Stimulated activated naive CD8-positive, alpha-beta T cell treated with anti-CD3 and anti-CD28 coated beads, Interleukin-15, Interleukin-2, amounts not matched to agents 100 ng/mL and 50 ng/mL, for 24 hours (primary cell): ENCODE data around the gene TCF7L1.
"Not testable (repeated sequence)": the region's sequence is repeated elsewhere in the genome, so short reads cannot be mapped to it uniquely, and the experiment has no call there.

Experiments used
- H3K27ac Mint-ChIP-seq: one replicate; pipeline ENCODE4 v1.8.0; 2021; ENCODE audit warnings: mild to moderate bottlenecking, mixed read lengths
- H3K27me3 Mint-ChIP-seq: one replicate; pipeline ENCODE4 v1.8.0; 2021; ENCODE audit warnings: mixed read lengths
- H3K36me3 Mint-ChIP-seq: one replicate; pipeline ENCODE4 v1.8.0; 2021; ENCODE audit warnings: low read depth, mixed read lengths
- H3K4me1 Mint-ChIP-seq: one replicate; pipeline ENCODE4 v1.8.0; 2021; ENCODE audit warnings: low read depth, mixed read lengths
- H3K4me3 Mint-ChIP-seq: one replicate; pipeline ENCODE4 v1.8.0; 2021; ENCODE audit warnings: mild to moderate bottlenecking, mixed read lengths
- H3K9me3 Mint-ChIP-seq: one replicate; pipeline ENCODE4 v1.8.0; 2021; ENCODE audit warnings: mixed read lengths

The TCF7L1 gene

DNA sequence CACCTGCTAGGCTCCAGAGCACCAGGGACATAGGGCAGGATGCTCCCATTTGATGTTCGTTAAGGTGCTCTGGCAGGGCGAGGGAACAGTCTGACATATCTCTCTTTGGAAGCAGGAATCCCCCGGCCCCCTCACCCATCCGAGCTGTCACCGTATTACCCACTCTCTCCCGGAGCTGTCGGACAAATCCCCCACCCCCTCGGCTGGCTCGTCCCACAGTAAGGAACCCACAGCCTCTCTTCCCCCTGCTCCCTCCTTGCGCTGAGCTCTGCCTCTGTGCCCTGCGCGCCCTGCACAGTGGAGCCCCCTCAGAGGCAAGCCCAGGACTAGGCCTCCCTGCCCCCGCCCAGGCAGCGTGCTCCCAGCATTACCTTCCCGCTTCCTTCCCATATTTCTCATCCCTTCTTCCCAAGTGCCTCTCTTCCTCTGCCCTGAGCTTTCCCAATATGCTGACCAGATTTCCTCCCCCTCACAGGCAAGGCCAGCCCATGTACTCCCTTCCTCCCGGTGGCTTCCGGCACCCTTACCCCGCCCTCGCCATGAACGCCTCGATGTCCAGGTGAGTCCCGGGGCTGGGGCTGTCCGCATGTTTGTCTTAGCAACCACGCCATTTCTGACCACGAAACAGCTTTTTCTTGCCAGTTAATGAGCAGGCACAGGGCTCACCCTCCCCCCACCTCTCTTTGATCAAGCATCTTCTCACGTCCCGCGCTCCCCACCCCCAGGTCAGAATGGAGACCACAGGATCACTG lies 170.8 kb downstream of the TCF7L1 start:
- Mint-ChIP-seq H3K36me3 (no peaks in the 10 kb centered on the region), H3K4me1 (peaks cover 24% of the 10 kb centered on the region), H3K9me3 (no peaks in the 10 kb centered on the region), H3K27me3 (peaks cover 2% of the 10 kb centered on the region), H3K4me3 (no peak overlapping the region), H3K27ac (no peak overlapping the region)

DNA sequence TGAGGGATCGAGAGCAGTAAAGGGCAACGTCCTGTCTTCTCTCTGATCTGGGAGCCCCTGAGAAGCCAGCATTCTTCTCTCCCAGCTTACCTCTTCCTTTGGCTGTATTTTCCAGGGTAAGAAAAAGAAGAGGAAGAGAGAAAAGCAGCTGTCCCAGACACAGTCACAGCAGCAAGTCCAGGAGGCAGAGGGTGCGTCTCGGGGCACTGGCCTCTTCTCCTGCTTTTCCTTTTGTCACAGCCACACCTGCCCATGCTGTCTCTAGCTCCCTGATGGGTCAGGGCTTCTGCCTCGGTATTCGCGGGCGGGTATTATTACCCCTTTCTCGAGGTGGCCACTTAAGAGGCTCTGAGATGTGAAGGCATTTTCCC lies 174.3 kb downstream of the TCF7L1 start:
- Mint-ChIP-seq H3K4me1 (peaks cover 38% of the 10 kb centered on the region), H3K9me3 (no peaks in the 10 kb centered on the region), H3K36me3 (no peaks in the 10 kb centered on the region), H3K27ac (peak overlapping the region; percentile 57), H3K27me3 (no peaks in the 10 kb centered on the region), H3K4me3 (peak overlapping the region; percentile 66)

DNA sequence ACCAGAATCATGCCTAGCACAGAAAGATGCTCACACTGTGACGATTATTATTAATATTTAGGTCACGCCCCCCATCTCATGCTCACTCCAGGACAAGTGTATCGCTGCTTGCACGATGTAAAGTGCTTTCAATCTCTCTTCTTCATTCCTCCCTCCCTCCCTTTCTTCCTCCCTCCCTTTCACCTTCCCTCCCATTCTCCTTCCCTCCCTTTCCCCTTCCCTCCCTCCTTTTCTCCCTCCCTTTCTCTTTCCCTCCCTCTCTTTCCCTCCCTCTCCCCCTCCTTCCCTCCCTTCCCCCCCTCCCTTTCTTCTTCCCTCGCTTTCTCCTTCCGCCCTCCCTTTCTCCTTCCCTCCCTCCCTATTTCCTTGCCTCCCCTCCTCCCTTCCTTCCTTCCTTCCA lies 175.0 kb downstream of the TCF7L1 start:
- Mint-ChIP-seq H3K36me3 (no peaks in the 10 kb centered on the region), H3K9me3 (no peaks in the 10 kb centered on the region), H3K27ac (no peak overlapping the region), H3K27me3 (no peaks in the 10 kb centered on the region), H3K4me3 (no peak overlapping the region), H3K4me1 (peaks cover 38% of the 10 kb centered on the region)

GRCh38 chr2:85308896-85309555 lies 175.8 kb downstream of the TCF7L1 start:
- Mint-ChIP-seq H3K4me1 (peaks cover 44% of the 10 kb centered on the region), H3K36me3 (peaks cover 6% of the 10 kb centered on the region), H3K9me3 (no peaks in the 10 kb centered on the region), H3K27me3 (no peaks in the 10 kb centered on the region), H3K4me3 (peak overlapping the region; percentile 70), H3K27ac (peak overlapping the region; percentile 52)

DNA sequence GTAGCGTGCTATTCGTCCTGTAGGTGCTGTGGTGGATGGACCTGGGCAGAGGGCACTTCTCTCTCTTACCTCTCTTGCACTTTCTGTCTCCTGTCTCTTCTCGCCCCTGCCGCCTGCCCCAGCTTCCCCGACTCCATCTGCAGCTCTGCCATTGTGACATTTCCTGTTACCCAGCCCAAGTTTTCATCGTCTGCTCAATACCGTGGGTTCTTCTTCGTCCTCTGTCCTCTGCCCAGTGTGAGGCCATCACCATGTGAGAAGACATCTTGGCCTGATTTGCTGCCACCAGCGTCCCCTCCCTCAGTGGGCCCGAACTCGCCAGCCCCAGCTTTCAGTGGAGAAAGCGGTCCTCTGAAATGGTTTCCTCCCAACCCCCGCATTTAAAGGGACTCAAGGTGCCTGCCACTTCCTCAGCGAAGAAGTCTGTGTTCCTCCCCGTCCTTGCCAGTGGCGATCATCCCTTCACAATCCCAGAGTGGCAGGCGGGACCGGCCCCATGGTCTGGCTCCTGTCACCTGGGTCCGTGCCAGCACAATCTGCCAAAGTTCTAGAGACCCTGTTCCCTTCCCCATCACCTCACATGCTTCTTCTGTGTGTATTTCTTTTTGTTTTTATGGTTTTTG lies 176.6 kb downstream of the TCF7L1 start:
- H3K27ac Mint-ChIP-seq, result peak overlapping the region; percentile 52
- H3K4me3 Mint-ChIP-seq, result peak overlapping the region; percentile 70
- no peaks in the 10 kb centered on the region for H3K9me3 Mint-ChIP-seq
- H3K27me3 Mint-ChIP-seq, result no peaks in the 10 kb centered on the region
- H3K36me3 Mint-ChIP-seq, result peaks cover 10% of the 10 kb centered on the region
- H3K4me1 Mint-ChIP-seq, result peaks cover 48% of the 10 kb centered on the region

GRCh38 chr2:85310330-85310729 lies 177.1 kb downstream of the TCF7L1 start:
- H3K27ac Mint-ChIP-seq, result peak overlapping the region; percentile 52
- no peaks in the 10 kb centered on the region for H3K9me3 Mint-ChIP-seq
- peaks cover 10% of the 10 kb centered on the region for H3K36me3 Mint-ChIP-seq
- peaks cover 48% of the 10 kb centered on the region for H3K4me1 Mint-ChIP-seq
- H3K27me3 Mint-ChIP-seq, result no peaks in the 10 kb centered on the region
- peak overlapping the region; percentile 70 for H3K4me3 Mint-ChIP-seq

DNA sequence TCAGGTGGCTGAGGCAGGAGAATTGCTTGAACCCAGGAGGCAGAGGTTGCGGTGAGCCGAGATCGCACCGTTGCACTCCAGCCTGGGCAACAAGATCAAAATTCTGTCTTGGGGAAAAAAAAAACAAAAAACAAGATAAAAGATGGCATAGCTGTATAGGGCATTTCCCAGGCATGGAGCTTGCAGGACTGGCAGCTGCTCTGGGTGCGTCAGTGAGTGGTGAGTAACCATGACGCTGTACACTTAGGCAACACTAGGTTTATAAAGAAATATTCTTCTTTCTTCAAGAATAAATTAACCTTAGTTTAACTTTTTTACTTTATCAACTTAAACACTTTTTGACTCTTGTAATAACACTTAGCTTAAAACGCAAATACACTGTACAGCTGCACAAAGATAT lies 179.2 kb downstream of the TCF7L1 start:
- Mint-ChIP-seq H3K27me3 (no peaks in the 10 kb centered on the region), H3K4me1 (peaks cover 48% of the 10 kb centered on the region), H3K4me3 (no peak overlapping the region), H3K27ac (no peak overlapping the region), H3K36me3 (peaks cover 20% of the 10 kb centered on the region), H3K9me3 (no peaks in the 10 kb centered on the region)

GRCh38 chr2:85314884-85315242 lies 181.7 kb downstream of the TCF7L1 start:
- peaks cover 38% of the 10 kb centered on the region for H3K36me3 Mint-ChIP-seq
- H3K27ac Mint-ChIP-seq, result no peak overlapping the region
- H3K4me3 Mint-ChIP-seq, result no peak overlapping the region
- H3K27me3 Mint-ChIP-seq, result no peaks in the 10 kb centered on the region
- no peaks in the 10 kb centered on the region for H3K9me3 Mint-ChIP-seq
- H3K4me1 Mint-ChIP-seq, result peaks cover 43% of the 10 kb centered on the region

- H3K4me3 Mint-ChIP-seq, H3K27me3 Mint-ChIP-seq, H3K27ac Mint-ChIP-seq, H3K9me3 Mint-ChIP-seq: not testable (repeated sequence)
- H3K4me1 Mint-ChIP-seq, result peaks cover 45% of the 10 kb centered on the region
- peaks cover 48% of the 10 kb centered on the region for H3K36me3 Mint-ChIP-seq
Observed at GRCh38 chr2:85315921-85316320, 182.7 kb downstream of the TCF7L1 start.

DNA sequence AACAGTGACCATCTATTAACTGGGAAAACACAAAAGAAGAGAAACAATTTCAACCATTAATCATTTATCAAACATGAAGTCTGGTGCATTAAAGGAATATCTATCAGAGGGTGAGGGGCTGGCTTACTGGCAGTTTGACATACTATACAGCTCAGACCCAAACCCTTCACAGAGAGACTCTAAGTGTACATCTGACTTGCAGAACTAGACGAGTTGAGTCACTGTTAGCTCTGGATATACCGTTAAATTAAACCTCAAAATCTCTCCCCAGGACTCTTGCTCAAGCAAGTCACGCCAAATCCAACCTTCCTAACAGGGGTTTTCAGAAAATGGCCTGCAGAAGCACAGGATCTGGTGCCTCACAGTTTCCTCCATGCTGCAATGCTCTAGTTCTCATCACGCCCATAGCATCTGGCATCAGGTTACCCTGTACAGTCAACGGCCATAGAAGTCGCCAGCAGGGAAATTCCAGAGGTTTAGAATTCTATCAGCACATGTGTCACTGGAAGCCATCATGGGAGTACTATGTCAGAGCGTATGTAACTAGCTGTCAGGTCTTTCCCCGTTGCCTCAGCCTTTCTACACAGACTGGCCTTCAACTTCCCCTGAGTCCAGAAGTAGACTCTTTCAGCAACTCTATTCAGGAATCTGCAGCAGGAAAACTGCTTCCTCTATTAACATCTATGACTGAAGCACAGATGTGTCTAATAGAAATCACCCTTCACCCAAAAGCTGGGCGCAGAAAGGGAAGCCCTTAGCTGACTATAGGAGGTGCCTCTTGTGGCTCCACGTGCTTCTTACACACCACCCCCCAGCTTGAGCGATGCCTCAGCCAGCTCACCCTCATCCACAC lies 185.3 kb downstream of the TCF7L1 start:
- no peaks in the 10 kb centered on the region for H3K9me3 Mint-ChIP-seq
- H3K4me3 Mint-ChIP-seq, result peak overlapping the region; percentile 62
- H3K27ac Mint-ChIP-seq, result peak overlapping the region; percentile 85
- peaks cover 70% of the 10 kb centered on the region for H3K4me1 Mint-ChIP-seq
- H3K36me3 Mint-ChIP-seq, result peaks cover 72% of the 10 kb centered on the region
- no peaks in the 10 kb centered on the region for H3K27me3 Mint-ChIP-seq

DNA sequence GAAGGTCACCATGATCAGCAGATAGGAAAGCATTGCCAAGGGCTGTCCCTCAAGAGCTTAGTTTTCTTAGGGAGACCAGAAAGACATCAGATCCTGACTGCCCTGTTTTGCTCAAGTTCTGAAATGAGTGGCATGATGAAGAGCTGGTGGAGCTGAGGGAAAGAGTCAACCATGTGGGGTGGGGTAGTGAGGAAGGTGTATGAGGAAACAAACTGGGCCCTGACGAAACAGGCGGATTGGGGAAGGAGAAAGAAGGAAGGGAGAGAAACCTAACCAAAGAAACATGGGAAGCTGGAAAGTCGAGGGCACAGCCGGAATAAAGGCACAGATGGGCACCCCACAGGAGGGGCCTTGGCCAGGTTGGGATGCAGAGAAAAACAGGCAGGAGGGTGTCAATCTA lies 186.6 kb downstream of the TCF7L1 start:
- Mint-ChIP-seq H3K36me3 (peaks cover 74% of the 10 kb centered on the region), H3K4me1 (peaks cover 74% of the 10 kb centered on the region), H3K27ac (peak overlapping the region; percentile 85), H3K4me3 (peak overlapping the region; percentile 54), H3K9me3 (no peaks in the 10 kb centered on the region), H3K27me3 (no peaks in the 10 kb centered on the region)

- Mint-ChIP-seq H3K4me3 (peak overlapping the region; percentile 98), H3K27me3 (no peaks in the 10 kb centered on the region), H3K27ac (peak overlapping the region; percentile 68), H3K36me3 (peaks cover 84% of the 10 kb centered on the region), H3K9me3 (no peaks in the 10 kb centered on the region), H3K4me1 (peaks cover 69% of the 10 kb centered on the region)
Observed at GRCh38 chr2:85323351-85323987, 190.3 kb downstream of the TCF7L1 start.

DNA sequence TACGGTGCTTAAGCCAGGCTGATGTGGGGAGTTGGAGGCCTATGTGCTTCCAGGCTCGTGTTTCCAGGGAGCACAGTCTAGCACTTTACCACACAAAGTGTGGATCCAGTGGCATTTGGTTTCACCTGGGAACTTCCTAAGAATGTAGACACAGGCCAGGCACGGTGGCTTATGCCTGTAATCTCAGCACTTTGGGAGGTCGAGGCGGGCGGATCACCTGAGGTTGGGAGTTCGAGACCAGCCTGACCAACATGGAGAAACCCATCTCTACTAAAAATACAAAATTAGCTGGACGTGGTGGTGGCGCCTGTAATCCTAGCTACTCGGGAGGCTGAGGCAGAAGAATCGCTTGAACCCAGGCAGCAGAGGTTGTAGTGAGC lies 190.8 kb downstream of the TCF7L1 start:
- Mint-ChIP-seq H3K4me1 (peaks cover 69% of the 10 kb centered on the region), H3K4me3 (peak overlapping the region; percentile 98), H3K36me3 (peaks cover 79% of the 10 kb centered on the region), H3K27ac (peak overlapping the region; percentile 68)
- H3K9me3 Mint-ChIP-seq, H3K27me3 Mint-ChIP-seq: not testable (repeated sequence)

- H3K27ac Mint-ChIP-seq, result peak overlapping the region; percentile 85
- peaks cover 72% of the 10 kb centered on the region for H3K36me3 Mint-ChIP-seq
Observed at GRCh38 chr2:85324639-85325465, 191.7 kb downstream of the TCF7L1 start.

More at GRCh38 chr2:85324639-85325465, 191.7 kb downstream of the TCF7L1 start:
- Mint-ChIP-seq H3K9me3 (no peaks in the 10 kb centered on the region), H3K4me1 (peaks cover 66% of the 10 kb centered on the region), H3K4me3 (peak overlapping the region; percentile 98), H3K27me3 (no peaks in the 10 kb centered on the region)
